NCI-H1105 treated with DMSO at 0.1 percent for 48 hours (cell line): ENCODE results near the gene CTRL.
A peak's percentile ranks its signal among the peaks of the same experiment; 100 is the strongest.
"Not testable (repeated sequence)": the region's sequence is repeated elsewhere in the genome, so short reads cannot be mapped to it uniquely, and the experiment has no call there.

Source experiments
- DNase-seq: peaks from one replicate; lab custom pipeline; 2025; lab: John Stamatoyannopoulos, UW

The CTRL gene

GRCh38 chr16:67940446-67941089 is 8.9 kb upstream of the CTRL start:
- DNase-seq = no peak

- no peak for DNase-seq
Observed at GRCh38 chr16:67939507-67940445, 8.1 kb upstream of the CTRL start.

- not testable (repeated sequence) for DNase-seq
Observed at GRCh38 chr16:67937713-67938112, 6.1 kb upstream of the CTRL start.

GRCh38 chr16:67936880-67937605 is 5.4 kb upstream of the CTRL start:
- DNase-seq = no peak

GRCh38 chr16:67936124-67936879 is 4.6 kb upstream of the CTRL start, which contains the start of gene PSMB10:
PSMB10 (minus strand) TSS chr16:67936850; CDS start chr16:67936749, 101 bp downstream.
- DNase-seq = no peak

GRCh38 chr16:67935402-67936123 is 3.9 kb upstream of the CTRL start:
- peak; percentile 91 for DNase-seq

GRCh38 chr16:67935101-67935401 is 3.4 kb upstream of the CTRL start:
- DNase-seq = no peak

- no peak for DNase-seq
Observed at GRCh38 chr16:67934306-67935100, 2.8 kb upstream of the CTRL start.

GRCh38 chr16:67933805-67934204 is 2.1 kb upstream of the CTRL start:
- no peak for DNase-seq

- no peak for DNase-seq
Observed at GRCh38 chr16:67932462-67932840, 789 bp upstream of the CTRL start.

GRCh38 chr16:67930678-67931211 is 917 bp downstream of the CTRL start:
- DNase-seq = no peak

GRCh38 chr16:67930191-67930590 is 1.5 kb downstream of the CTRL start:
- no peak for DNase-seq

- peak; percentile 56 for DNase-seq
Observed at GRCh38 chr16:67928561-67929364, 2.9 kb downstream of the CTRL start.

- no peak for DNase-seq
Observed at GRCh38 chr16:67928147-67928546, 3.5 kb downstream of the CTRL start.

GRCh38 chr16:67927131-67927941 is 4.3 kb downstream of the CTRL start:
- DNase-seq = no peak

GRCh38 chr16:67926181-67926750 is 5.4 kb downstream of the CTRL start:
- peak; percentile 70 for DNase-seq

- DNase-seq = no peak
Observed at GRCh38 chr16:67924140-67924906, 7.3 kb downstream of the CTRL start.
